Measurements from ENCODE around the gene USE1.

- TF ChIP-seq CTCF (IDR thresholded peaks at IDR 0.05) (no peak), POLR2A (IDR thresholded peaks at IDR 0.05) (no peak)
Observed at GRCh38 chr19:17178291-17178690, 36.9 kb upstream of the USE1 start.
